ENCODE data around the gene ATP9B. TPM values are rescaled to one million over a fixed set of nuclear protein-coding genes. Genes with fewer than 3 reads are reported as not detected.

ATP9B gene
- total RNA-seq, 1 donor: 35.4 TPM

- no peak for DNase-seq (ENCODE audit: low read depth)
- no peak overlapping the region for H3K4me3 ChIP-seq (ENCODE audit: low read depth, low read length)
Observed at GRCh38 chr18:79402977-79403722, 334.0 kb downstream of the ATP9B start.

DNA sequence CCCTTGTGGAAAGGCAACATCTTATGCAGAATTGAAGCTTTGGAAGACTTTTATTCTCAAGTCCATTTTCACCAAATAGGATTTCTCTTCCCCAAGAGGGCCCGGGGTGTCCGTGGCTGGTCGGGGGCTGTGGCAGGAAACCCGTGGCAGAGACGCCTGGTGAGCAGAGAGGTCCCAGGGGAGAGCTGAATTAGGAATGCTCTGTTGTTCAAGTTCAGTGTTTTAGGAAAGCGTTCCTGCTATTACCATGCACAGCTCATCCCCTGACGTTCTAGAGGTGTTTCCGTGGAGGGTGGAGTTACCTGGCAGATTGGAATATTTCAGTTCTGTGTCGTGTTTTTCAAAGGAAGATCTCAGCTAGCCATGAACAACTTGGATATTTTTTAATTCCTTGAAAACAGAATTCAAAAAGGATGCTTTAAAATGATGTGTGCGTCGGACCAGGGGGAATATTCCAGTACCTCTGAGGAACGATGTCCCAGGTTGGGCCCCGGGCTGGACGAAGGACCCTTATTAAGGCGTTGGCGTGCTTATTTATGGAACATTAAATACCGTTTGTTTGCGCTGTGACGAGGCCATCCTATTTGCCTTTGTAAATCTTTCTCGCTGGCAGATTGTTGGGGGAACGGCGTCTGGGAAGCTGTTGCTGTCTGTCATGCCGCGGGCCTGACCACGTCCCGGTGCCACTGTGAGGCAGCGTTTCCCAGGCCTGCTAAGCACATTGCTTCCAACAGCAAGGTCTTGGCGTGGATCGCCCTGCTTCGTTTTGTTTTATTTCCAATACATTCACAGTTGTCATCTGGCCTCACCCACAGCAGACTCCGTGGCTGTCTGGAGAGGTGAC is 334.8 kb downstream of the ATP9B start:
- DNase-seq (ENCODE audit: low read depth): no peak
- TF ChIP-seq, protein P1, sequence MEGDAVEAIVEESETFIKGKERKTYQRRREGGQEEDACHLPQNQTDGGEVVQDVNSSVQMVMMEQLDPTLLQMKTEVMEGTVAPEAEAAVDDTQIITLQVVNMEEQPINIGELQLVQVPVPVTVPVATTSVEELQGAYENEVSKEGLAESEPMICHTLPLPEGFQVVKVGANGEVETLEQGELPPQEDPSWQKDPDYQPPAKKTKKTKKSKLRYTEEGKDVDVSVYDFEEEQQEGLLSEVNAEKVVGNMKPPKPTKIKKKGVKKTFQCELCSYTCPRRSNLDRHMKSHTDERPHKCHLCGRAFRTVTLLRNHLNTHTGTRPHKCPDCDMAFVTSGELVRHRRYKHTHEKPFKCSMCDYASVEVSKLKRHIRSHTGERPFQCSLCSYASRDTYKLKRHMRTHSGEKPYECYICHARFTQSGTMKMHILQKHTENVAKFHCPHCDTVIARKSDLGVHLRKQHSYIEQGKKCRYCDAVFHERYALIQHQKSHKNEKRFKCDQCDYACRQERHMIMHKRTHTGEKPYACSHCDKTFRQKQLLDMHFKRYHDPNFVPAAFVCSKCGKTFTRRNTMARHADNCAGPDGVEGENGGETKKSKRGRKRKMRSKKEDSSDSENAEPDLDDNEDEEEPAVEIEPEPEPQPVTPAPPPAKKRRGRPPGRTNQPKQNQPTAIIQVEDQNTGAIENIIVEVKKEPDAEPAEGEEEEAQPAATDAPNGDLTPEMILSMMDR (IDR thresholded peaks at IDR 0.05; ENCODE audit: insufficient read depth, low read depth, low read length): no peak
- no peak overlapping the region for H3K4me3 ChIP-seq (ENCODE audit: low read depth, low read length)

More at GRCh38 chr18:79402977-79403722, 334.0 kb downstream of the ATP9B start:
- TF ChIP-seq, protein P1 (IDR thresholded peaks at IDR 0.05; ENCODE audit: insufficient read depth, low read depth, low read length): no peak

DNA sequence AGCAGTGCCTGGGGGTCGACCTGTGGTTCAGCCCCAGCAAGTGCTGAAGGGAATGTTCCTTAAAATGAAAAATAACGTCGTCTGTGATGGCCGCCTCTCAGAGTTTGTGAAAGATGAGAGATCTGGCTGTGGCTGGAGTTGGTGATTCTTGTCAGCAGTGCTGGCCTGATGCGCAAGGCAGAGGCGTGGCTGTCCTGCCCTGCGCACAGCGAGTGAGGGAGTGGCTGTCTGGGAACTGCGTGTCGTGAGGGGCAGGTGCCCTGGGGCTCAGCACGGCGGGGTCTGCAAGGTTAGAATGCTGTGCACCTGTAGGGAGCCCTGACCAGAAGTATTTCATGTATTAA is 335.3 kb downstream of the ATP9B start:
- no peak for DNase-seq (ENCODE audit: low read depth)
- no peak overlapping the region for H3K4me3 ChIP-seq (ENCODE audit: low read depth, low read length)
- TF ChIP-seq, protein P1 (IDR thresholded peaks at IDR 0.05; ENCODE audit: insufficient read depth, low read depth, low read length): no peak

- H3K4me3 ChIP-seq (ENCODE audit: low read depth, low read length): no peak overlapping the region
- TF ChIP-seq, protein P1 (IDR thresholded peaks at IDR 0.05; ENCODE audit: insufficient read depth, low read depth, low read length): no peak
- no peak for DNase-seq (ENCODE audit: low read depth)
Observed at GRCh38 chr18:79405019-79405780, 336.0 kb downstream of the ATP9B start.

GRCh38 chr18:79405781-79406575 is 336.8 kb downstream of the ATP9B start:
- TF ChIP-seq, protein P1 (IDR thresholded peaks at IDR 0.05; ENCODE audit: insufficient read depth, low read depth, low read length): no peak
- no peak for DNase-seq (ENCODE audit: low read depth)
- no peak overlapping the region for H3K4me3 ChIP-seq (ENCODE audit: low read depth, low read length)

- no peak overlapping the region for H3K4me3 ChIP-seq (ENCODE audit: low read depth, low read length)
- TF ChIP-seq, protein P1 (IDR thresholded peaks at IDR 0.05; ENCODE audit: insufficient read depth, low read depth, low read length): no peak
- no peak for DNase-seq (ENCODE audit: low read depth)
Observed at GRCh38 chr18:79406708-79407107, 337.5 kb downstream of the ATP9B start.

Data from fibroblast of villous mesenchyme (primary cell).